ENCODE measurements around the gene FBXW8. TPM values are rescaled to one million over a fixed set of nuclear protein-coding genes. Genes with fewer than 3 reads are reported as not detected.

Gene FBXW8
- total RNA-seq, 1 experiment from 2014 or later = 12.1 TPM

GRCh38 chr12:116898669-116899068 is 12.1 kb upstream of the FBXW8 start:
- intact Hi-C loops (cut with micrococcal nuclease) = no loop called here
- Histone ChIP-seq H3K4me1 (ENCODE audit: insufficient read depth, low read length) (no peaks in the 10 kb centered on the region), H3K9me3 (ENCODE audit: low read length) (no peaks in the 10 kb centered on the region), H3F3A (ENCODE audit: low read length, unreplicated experiment) (no peaks in the 10 kb centered on the region), H3K9me2 (replicated peaks; ENCODE audit: low read length) (no peaks in the 10 kb centered on the region), H3K27ac (ENCODE audit: low read length) (no peak overlapping the region), H3K79me2 (ENCODE audit: low read length) (no peaks in the 10 kb centered on the region), H3K4me3 (ENCODE audit: low read length) (no peak overlapping the region), H4K20me1 (ENCODE audit: low read length) (no peaks in the 10 kb centered on the region), H3K36me3 (ENCODE audit: low read depth, low read length) (no peaks in the 10 kb centered on the region), H3K9ac (ENCODE audit: low read length) (no peak overlapping the region), H3K4me2 (ENCODE audit: low read length) (no peak overlapping the region), H3K27me3 (ENCODE audit: low read length) (no peaks in the 10 kb centered on the region), H2AFZ (ENCODE audit: low read length) (no peak overlapping the region)
- no TSS peak for BruUV-seq (replicated peaks)
- CTCF ChIA-PET = interaction anchor here (1.0 kb wide), 1 partner anchor 35 kb away, joined by 3 read pairs; no protein-coding TSS in a partner anchor
- POLR2A ChIA-PET (ENCODE audit: unreplicated experiment) = no interaction called here
- DNase-seq (no peak), ATAC-seq (peak; percentile 33; the same call in 1 of the 2 replicates)
- no peak for TF ChIP-seq EZH2 (IDR thresholded peaks at IDR 0.05; ENCODE audit: low read length, unreplicated experiment)
- no peak for TF ChIP-seq EZH2phosphoT487 (IDR thresholded peaks at IDR 0.05; ENCODE audit: borderline replicate concordance, low read length)
- TF ChIP-seq, protein P1, sequence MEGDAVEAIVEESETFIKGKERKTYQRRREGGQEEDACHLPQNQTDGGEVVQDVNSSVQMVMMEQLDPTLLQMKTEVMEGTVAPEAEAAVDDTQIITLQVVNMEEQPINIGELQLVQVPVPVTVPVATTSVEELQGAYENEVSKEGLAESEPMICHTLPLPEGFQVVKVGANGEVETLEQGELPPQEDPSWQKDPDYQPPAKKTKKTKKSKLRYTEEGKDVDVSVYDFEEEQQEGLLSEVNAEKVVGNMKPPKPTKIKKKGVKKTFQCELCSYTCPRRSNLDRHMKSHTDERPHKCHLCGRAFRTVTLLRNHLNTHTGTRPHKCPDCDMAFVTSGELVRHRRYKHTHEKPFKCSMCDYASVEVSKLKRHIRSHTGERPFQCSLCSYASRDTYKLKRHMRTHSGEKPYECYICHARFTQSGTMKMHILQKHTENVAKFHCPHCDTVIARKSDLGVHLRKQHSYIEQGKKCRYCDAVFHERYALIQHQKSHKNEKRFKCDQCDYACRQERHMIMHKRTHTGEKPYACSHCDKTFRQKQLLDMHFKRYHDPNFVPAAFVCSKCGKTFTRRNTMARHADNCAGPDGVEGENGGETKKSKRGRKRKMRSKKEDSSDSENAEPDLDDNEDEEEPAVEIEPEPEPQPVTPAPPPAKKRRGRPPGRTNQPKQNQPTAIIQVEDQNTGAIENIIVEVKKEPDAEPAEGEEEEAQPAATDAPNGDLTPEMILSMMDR (conservative IDR thresholded peaks at IDR 0.05; ENCODE audit: low read depth, low read length) = no peak

GRCh38 chr12:116901612-116902011 is 9.1 kb upstream of the FBXW8 start:
- Histone ChIP-seq H3K27ac (ENCODE audit: low read length) (no peak overlapping the region), H3K36me3 (ENCODE audit: low read depth, low read length) (no peaks in the 10 kb centered on the region), H3K9me3 (ENCODE audit: low read length) (no peaks in the 10 kb centered on the region), H3K9ac (ENCODE audit: low read length) (no peak overlapping the region), H3K4me1 (ENCODE audit: insufficient read depth, low read length) (no peaks in the 10 kb centered on the region), H3F3A (ENCODE audit: low read length, unreplicated experiment) (no peaks in the 10 kb centered on the region), H3K27me3 (ENCODE audit: low read length) (peaks cover 8% of the 10 kb centered on the region), H3K4me2 (ENCODE audit: low read length) (no peak overlapping the region), H3K79me2 (ENCODE audit: low read length) (no peaks in the 10 kb centered on the region), H4K20me1 (ENCODE audit: low read length) (no peaks in the 10 kb centered on the region), H2AFZ (ENCODE audit: low read length) (no peak overlapping the region), H3K9me2 (replicated peaks; ENCODE audit: low read length) (no peaks in the 10 kb centered on the region), H3K4me3 (ENCODE audit: low read length) (no peak overlapping the region)
- ATAC-seq = no peak
- intact Hi-C loops (cut with micrococcal nuclease) = no loop called here
- TF ChIP-seq EZH2 (IDR thresholded peaks at IDR 0.05; ENCODE audit: low read length, unreplicated experiment) = no peak
- TF ChIP-seq, protein P1 (conservative IDR thresholded peaks at IDR 0.05; ENCODE audit: low read depth, low read length) = no peak
- TF ChIP-seq EZH2phosphoT487 (IDR thresholded peaks at IDR 0.05; ENCODE audit: borderline replicate concordance, low read length) = no peak
- ChIA-PET POLR2A (ENCODE audit: unreplicated experiment) (no interaction called here), CTCF (no interaction called here)
- no peak for DNase-seq
- no TSS peak for BruUV-seq (replicated peaks)

DNA sequence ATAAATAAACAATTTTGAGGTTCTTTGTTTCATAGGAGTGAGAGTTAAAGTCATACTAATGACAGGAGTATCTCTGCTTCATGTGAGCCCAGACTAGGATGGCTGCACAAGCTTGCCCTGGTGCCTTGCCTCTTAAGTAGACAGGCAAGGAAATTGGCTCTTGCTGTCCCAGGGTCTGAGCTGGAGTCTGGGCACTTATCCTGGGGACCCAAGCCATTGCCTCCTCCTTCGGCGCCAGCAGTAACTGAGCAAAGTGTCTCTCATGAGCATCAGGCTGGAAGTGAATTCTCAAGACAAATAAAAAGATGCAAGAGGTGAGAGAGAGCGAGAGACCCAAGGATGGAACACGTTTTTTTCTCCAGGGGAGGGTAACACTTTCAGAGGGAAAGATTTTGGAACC is 6.9 kb upstream of the FBXW8 start:
- intact Hi-C loops (cut with micrococcal nuclease) = no loop called here
- Histone ChIP-seq H3K9me2 (replicated peaks; ENCODE audit: low read length) (no peaks in the 10 kb centered on the region), H3K36me3 (ENCODE audit: low read depth, low read length) (no peaks in the 10 kb centered on the region), H3K27me3 (ENCODE audit: low read length) (peaks cover 8% of the 10 kb centered on the region), H3K4me1 (ENCODE audit: insufficient read depth, low read length) (no peaks in the 10 kb centered on the region), H3K79me2 (ENCODE audit: low read length) (no peaks in the 10 kb centered on the region), H3K9ac (ENCODE audit: low read length) (no peak overlapping the region), H3K4me2 (ENCODE audit: low read length) (no peak overlapping the region), H3K9me3 (ENCODE audit: low read length) (no peaks in the 10 kb centered on the region), H3K4me3 (ENCODE audit: low read length) (no peak overlapping the region), H3F3A (ENCODE audit: low read length, unreplicated experiment) (no peaks in the 10 kb centered on the region), H4K20me1 (ENCODE audit: low read length) (no peaks in the 10 kb centered on the region), H2AFZ (ENCODE audit: low read length) (no peak overlapping the region), H3K27ac (ENCODE audit: low read length) (no peak overlapping the region)
- POLR2A ChIA-PET (ENCODE audit: unreplicated experiment) = no interaction called here
- no peak for DNase-seq
- CTCF ChIA-PET = no interaction called here
- no TSS peak for BruUV-seq (replicated peaks)
- TF ChIP-seq EZH2 (IDR thresholded peaks at IDR 0.05; ENCODE audit: low read length, unreplicated experiment) (no peak), EZH2phosphoT487 (IDR thresholded peaks at IDR 0.05; ENCODE audit: borderline replicate concordance, low read length) (no peak)
- TF ChIP-seq, protein P1 (conservative IDR thresholded peaks at IDR 0.05; ENCODE audit: low read depth, low read length) = no peak
- ATAC-seq = no peak
